Prostate gland (tissue), 2 donors: Measurements from ENCODE around the gene FRMD4A.

Experiments
- CTCF ChIP-seq, 4 experiments: fragments of 200-600 bp in 2 of 4; fragments of 450-650 bp in 2 of 4; sonication (generic) in 2 of 4; IDR thresholded peaks; 1 replicate in 3 of 4; 2 replicates in 1 of 4; pipeline ENCODE4 v1.5.1; 2016 to 2019; ENCODE audit warnings: antibody characterized with exemption in 4 of 4, mild to moderate bottlenecking in 2 of 4, moderate library complexity in 2 of 4
- POLR2A ChIP-seq: fragments of 450-650 bp; IDR thresholded peaks from one replicate; pipeline ENCODE4 v1.6.1; 2016; ENCODE audit warnings: antibody characterized with exemption, mild to moderate bottlenecking
- POLR2AphosphoS5 ChIP-seq: sonication (generic); formaldehyde crosslinking; IDR thresholded peaks from one replicate; pipeline ENCODE4 v1.6.1; 2017; ENCODE audit warnings: antibody characterized with exemption

GRCh38 chr10:14062528-14063260, 268.0 kb downstream of the FRMD4A start:
- TF ChIP-seq POLR2A (no peak), CTCF (IDR thresholded peaks at IDR 0.05) (no peak), POLR2AphosphoS5 (no peak)
